Stimulated activated naive CD8-positive, alpha-beta T cell treated with anti-CD3 and anti-CD28 coated beads, Interleukin-15, Interleukin-2, amounts not matched to agents 100 ng/mL and 50 ng/mL, for 24 hours (primary cell): ENCODE measurements around the gene ZNF583.

Source experiments
- H3K27ac Mint-ChIP-seq: one replicate; pipeline ENCODE4 v1.8.0; 2021; ENCODE audit warnings: mild to moderate bottlenecking, mixed read lengths
- H3K27me3 Mint-ChIP-seq: one replicate; pipeline ENCODE4 v1.8.0; 2021; ENCODE audit warnings: mixed read lengths
- H3K36me3 Mint-ChIP-seq: one replicate; pipeline ENCODE4 v1.8.0; 2021; ENCODE audit warnings: low read depth, mixed read lengths
- H3K4me1 Mint-ChIP-seq: one replicate; pipeline ENCODE4 v1.8.0; 2021; ENCODE audit warnings: low read depth, mixed read lengths
- H3K4me3 Mint-ChIP-seq: one replicate; pipeline ENCODE4 v1.8.0; 2021; ENCODE audit warnings: mild to moderate bottlenecking, mixed read lengths
- H3K9me3 Mint-ChIP-seq: one replicate; pipeline ENCODE4 v1.8.0; 2021; ENCODE audit warnings: mixed read lengths

The ZNF583 gene

GRCh38 chr19:56403764-56404704 lies at the start of gene ZNF583:
TSS of gene ZNF583 (plus strand) at chr19:56404332. CDS start at chr19:56407115, 2,783 bp downstream.
- no peaks in the 10 kb centered on the region for H3K27me3 Mint-ChIP-seq

GRCh38 chr19:56355517-56355916 lies 48.6 kb upstream of the ZNF583 start:
- no peaks in the 10 kb centered on the region for H3K4me1 Mint-ChIP-seq
- peaks cover 22% of the 10 kb centered on the region for H3K9me3 Mint-ChIP-seq

More at GRCh38 chr19:56403764-56404704, at the start of gene ZNF583:
- Mint-ChIP-seq H3K4me1 (peaks cover 31% of the 10 kb centered on the region), H3K9me3 (peaks cover 61% of the 10 kb centered on the region), H3K27ac (peak within 1 kb of the TSS; percentile 87), H3K36me3 (peaks cover 77% of the 10 kb centered on the region), H3K4me3 (peak within 1 kb of the TSS; percentile 87)

GRCh38 chr19:56356944-56357343 lies 47.2 kb upstream of the ZNF583 start:
- H3K9me3 Mint-ChIP-seq: peaks cover 30% of the 10 kb centered on the region
- H3K4me3 Mint-ChIP-seq: no peak overlapping the region

More at GRCh38 chr19:56355517-56355916, 48.6 kb upstream of the ZNF583 start:
- H3K36me3 Mint-ChIP-seq: peaks cover 22% of the 10 kb centered on the region
- no peak overlapping the region for H3K27ac Mint-ChIP-seq
- H3K4me3 Mint-ChIP-seq: no peak overlapping the region
- no peaks in the 10 kb centered on the region for H3K27me3 Mint-ChIP-seq

GRCh38 chr19:56360841-56361240 lies 43.3 kb upstream of the ZNF583 start:
- Mint-ChIP-seq H3K36me3 (peaks cover 37% of the 10 kb centered on the region), H3K4me3 (no peak overlapping the region), H3K27ac (no peak overlapping the region), H3K27me3 (no peaks in the 10 kb centered on the region), H3K9me3 (peaks cover 51% of the 10 kb centered on the region), H3K4me1 (no peaks in the 10 kb centered on the region)

More at GRCh38 chr19:56356944-56357343, 47.2 kb upstream of the ZNF583 start:
- Mint-ChIP-seq H3K36me3 (peaks cover 31% of the 10 kb centered on the region), H3K27me3 (no peaks in the 10 kb centered on the region), H3K27ac (no peak overlapping the region), H3K4me1 (no peaks in the 10 kb centered on the region)

GRCh38 chr19:56367829-56368711 lies 36.1 kb upstream of the ZNF583 start:
- Mint-ChIP-seq H3K9me3 (peaks cover 59% of the 10 kb centered on the region), H3K36me3 (peaks cover 58% of the 10 kb centered on the region), H3K4me1 (peaks cover 24% of the 10 kb centered on the region), H3K4me3 (peak overlapping the region; percentile 89), H3K27ac (peak overlapping the region; percentile 88), H3K27me3 (no peaks in the 10 kb centered on the region)

- peaks cover 59% of the 10 kb centered on the region for H3K9me3 Mint-ChIP-seq
- peaks cover 24% of the 10 kb centered on the region for H3K4me1 Mint-ChIP-seq
- H3K36me3 Mint-ChIP-seq: peaks cover 75% of the 10 kb centered on the region
- no peak overlapping the region for H3K4me3 Mint-ChIP-seq
- H3K27ac Mint-ChIP-seq: no peak overlapping the region
- H3K27me3 Mint-ChIP-seq: no peaks in the 10 kb centered on the region
Observed at GRCh38 chr19:56369886-56370676, 34.1 kb upstream of the ZNF583 start.

- Mint-ChIP-seq H3K27me3 (no peaks in the 10 kb centered on the region), H3K4me3 (no peak overlapping the region), H3K36me3 (peaks cover 97% of the 10 kb centered on the region)
Observed at GRCh38 chr19:56372281-56372680, 31.9 kb upstream of the ZNF583 start.

GRCh38 chr19:56377105-56377924 lies 26.8 kb upstream of the ZNF583 start:
- Mint-ChIP-seq H3K27me3 (no peaks in the 10 kb centered on the region), H3K9me3 (peaks cover 58% of the 10 kb centered on the region), H3K4me3 (no peak overlapping the region), H3K36me3 (peaks cover 92% of the 10 kb centered on the region), H3K4me1 (peaks cover 4% of the 10 kb centered on the region), H3K27ac (no peak overlapping the region)

More at GRCh38 chr19:56372281-56372680, 31.9 kb upstream of the ZNF583 start:
- Mint-ChIP-seq H3K9me3 (peaks cover 67% of the 10 kb centered on the region), H3K4me1 (peaks cover 24% of the 10 kb centered on the region), H3K27ac (no peak overlapping the region)

- peaks cover 42% of the 10 kb centered on the region for H3K9me3 Mint-ChIP-seq
- no peak overlapping the region for H3K4me3 Mint-ChIP-seq
- H3K36me3 Mint-ChIP-seq: peaks cover 88% of the 10 kb centered on the region
- H3K27ac Mint-ChIP-seq: no peak overlapping the region
- no peaks in the 10 kb centered on the region for H3K27me3 Mint-ChIP-seq
- H3K4me1 Mint-ChIP-seq: peaks cover 4% of the 10 kb centered on the region
Observed at GRCh38 chr19:56383826-56384605, 20.1 kb upstream of the ZNF583 start.

GRCh38 chr19:56393119-56394012 lies 10.8 kb upstream of the ZNF583 start, which contains the start of gene ZNF582:
TSS of gene ZNF582 (minus strand) at chr19:56393534. CDS start at chr19:56391752, 1,782 bp downstream.
- no peaks in the 10 kb centered on the region for H3K27me3 Mint-ChIP-seq
- peaks cover 55% of the 10 kb centered on the region for H3K9me3 Mint-ChIP-seq
- H3K36me3 Mint-ChIP-seq: peaks cover 75% of the 10 kb centered on the region
- H3K4me3 Mint-ChIP-seq: peak within 1 kb of the TSS; percentile 87
- H3K27ac Mint-ChIP-seq: peak within 1 kb of the TSS; percentile 94
- H3K4me1 Mint-ChIP-seq: peaks cover 15% of the 10 kb centered on the region

- H3K27me3 Mint-ChIP-seq: no peaks in the 10 kb centered on the region
- peaks cover 20% of the 10 kb centered on the region for H3K4me1 Mint-ChIP-seq
- no peak overlapping the region for H3K4me3 Mint-ChIP-seq
- peaks cover 57% of the 10 kb centered on the region for H3K9me3 Mint-ChIP-seq
- no peak overlapping the region for H3K27ac Mint-ChIP-seq
- H3K36me3 Mint-ChIP-seq: peaks cover 74% of the 10 kb centered on the region
Observed at GRCh38 chr19:56398809-56399208, 5.3 kb upstream of the ZNF583 start.

- Mint-ChIP-seq H3K36me3 (peaks cover 72% of the 10 kb centered on the region), H3K9me3 (peaks cover 61% of the 10 kb centered on the region), H3K27ac (no peak overlapping the region)
Observed at GRCh38 chr19:56400485-56400884, 3.6 kb upstream of the ZNF583 start.

More at GRCh38 chr19:56400485-56400884, 3.6 kb upstream of the ZNF583 start:
- H3K27me3 Mint-ChIP-seq: no peaks in the 10 kb centered on the region
- no peak overlapping the region for H3K4me3 Mint-ChIP-seq
- peaks cover 28% of the 10 kb centered on the region for H3K4me1 Mint-ChIP-seq
